Neuron (in vitro differentiated cells): ENCODE data around the gene NTHL1.
A peak's percentile ranks its signal among the peaks of the same experiment; 100 is the strongest.
"Not testable (repeated sequence)": the region's sequence is repeated elsewhere in the genome, so short reads cannot be mapped to it uniquely, and the experiment has no call there.

Experiments
- H2AFZ ChIP-seq: one replicate; pipeline ENCODE4 v1.6.1; 2013; ENCODE audit warnings: low read depth, mild to moderate bottlenecking, inconsistent platforms, low read length, moderate library complexity
- H3K27me3 ChIP-seq: one replicate; pipeline ENCODE4 v1.6.1; 2013; ENCODE audit warnings: low read length; ENCODE audit not compliant: insufficient read depth
- H3K36me3 ChIP-seq: one replicate; pipeline ENCODE4 v1.6.1; 2013; ENCODE audit warnings: low read length; ENCODE audit not compliant: insufficient read depth
- H3K4me1 ChIP-seq: one replicate; pipeline ENCODE4 v1.6.1; 2013; ENCODE audit warnings: low read length; ENCODE audit not compliant: insufficient read depth
- H3K4me3 ChIP-seq: 2 replicates; pipeline ENCODE4 v1.5.1; 2013; ENCODE audit warnings: mild to moderate bottlenecking, low read length, moderate library complexity
- H3K9me3 ChIP-seq: one replicate; pipeline ENCODE4 v1.6.1; 2013; ENCODE audit warnings: low read length

Gene NTHL1

DNA sequence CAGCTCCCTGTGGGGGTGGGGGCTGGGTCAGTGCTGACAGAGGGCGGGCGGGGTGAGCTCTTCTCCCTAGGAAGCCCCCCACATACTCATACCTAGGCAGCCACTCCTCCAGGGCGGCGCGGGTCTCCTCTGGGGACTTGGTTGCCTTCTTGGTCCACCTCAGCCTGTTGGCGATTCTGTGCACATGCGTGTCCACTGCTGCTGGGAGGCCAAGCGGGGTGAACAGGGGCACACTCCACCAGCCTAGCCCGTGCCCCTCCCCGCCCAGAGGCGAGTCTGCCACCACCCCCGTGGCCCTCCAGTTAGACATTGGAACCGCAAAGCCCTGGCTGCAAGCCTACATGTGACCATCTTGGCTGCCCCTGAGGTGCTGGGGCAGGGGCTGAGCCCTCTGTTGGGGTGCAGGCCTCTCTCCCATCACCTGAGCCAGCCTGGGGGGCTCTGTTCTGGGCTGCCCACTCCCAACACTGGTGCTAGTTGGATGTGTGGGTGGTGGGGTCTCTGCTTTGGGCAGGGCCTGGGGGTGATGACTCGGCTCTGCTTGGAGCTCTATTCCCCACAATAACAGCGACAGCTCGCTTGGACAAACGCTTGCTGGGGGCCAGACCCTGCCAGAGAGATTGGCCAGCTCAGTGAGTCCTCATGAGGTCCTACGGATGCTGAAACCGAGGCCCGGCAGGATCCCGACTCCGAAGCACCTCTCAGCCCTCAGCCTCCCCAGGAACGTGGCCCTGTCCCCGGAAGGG is 7.4 kb downstream of the NTHL1 start:
- no peak overlapping the region for H2AFZ ChIP-seq
- H3K36me3 ChIP-seq: no peaks in the 10 kb centered on the region
- H3K4me3 ChIP-seq: no peak overlapping the region
- no peaks in the 10 kb centered on the region for H3K27me3 ChIP-seq
- H3K9me3 ChIP-seq: no peaks in the 10 kb centered on the region
- H3K4me1 ChIP-seq: peaks cover 4% of the 10 kb centered on the region

DNA sequence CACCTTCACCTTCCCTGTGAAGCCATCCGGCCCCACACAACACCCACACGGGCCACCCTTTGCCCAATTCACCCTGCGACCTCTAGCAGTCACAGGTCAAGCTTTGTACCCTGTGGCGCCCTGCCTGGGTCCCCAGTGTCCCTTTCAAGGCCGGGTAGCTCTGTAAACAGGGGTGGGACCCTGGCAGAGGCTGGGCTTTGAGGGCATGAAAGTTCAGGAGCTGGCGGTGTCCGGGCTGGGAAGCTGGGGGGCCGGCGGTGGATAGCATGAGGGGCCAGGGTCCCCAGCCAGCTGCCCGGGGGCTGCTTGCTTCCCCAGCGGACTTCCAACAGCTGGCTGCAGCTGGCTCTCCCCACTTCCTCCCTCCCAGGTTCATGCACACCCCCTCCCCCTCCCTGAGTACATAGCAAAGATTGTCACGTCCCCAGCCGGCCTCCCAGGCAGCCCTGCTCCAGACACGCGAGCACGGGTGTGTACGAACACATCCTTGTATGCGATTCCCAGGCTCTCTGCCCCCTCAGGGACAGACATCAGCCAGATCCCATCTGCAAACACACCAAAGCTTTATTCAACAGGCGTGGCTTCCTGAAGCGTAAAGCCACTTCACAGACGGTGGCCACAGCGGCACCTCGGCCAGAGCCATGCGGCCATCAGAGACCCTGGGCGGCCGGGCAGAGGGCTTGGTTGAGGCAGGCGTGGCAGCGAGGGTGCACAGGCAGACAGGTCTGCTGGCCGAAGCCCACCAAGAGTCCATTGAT is 8.2 kb downstream of the NTHL1 start:
- H3K4me3 ChIP-seq: no peak overlapping the region
- no peak overlapping the region for H2AFZ ChIP-seq
- H3K27me3 ChIP-seq: no peaks in the 10 kb centered on the region
- H3K36me3 ChIP-seq: no peaks in the 10 kb centered on the region
- H3K4me1 ChIP-seq: peaks cover 4% of the 10 kb centered on the region
- no peaks in the 10 kb centered on the region for H3K9me3 ChIP-seq

GRCh38 chr16:2038382-2039231 is 9.0 kb downstream of the NTHL1 start:
- no peaks in the 10 kb centered on the region for H3K9me3 ChIP-seq
- H3K4me1 ChIP-seq: peaks cover 9% of the 10 kb centered on the region
- H3K4me3 ChIP-seq: no peak overlapping the region
- no peaks in the 10 kb centered on the region for H3K27me3 ChIP-seq
- H2AFZ ChIP-seq: no peak overlapping the region
- no peaks in the 10 kb centered on the region for H3K36me3 ChIP-seq

- peaks cover 14% of the 10 kb centered on the region for H3K4me1 ChIP-seq
Observed at GRCh38 chr16:2037647-2038381, 9.8 kb downstream of the NTHL1 start.

DNA sequence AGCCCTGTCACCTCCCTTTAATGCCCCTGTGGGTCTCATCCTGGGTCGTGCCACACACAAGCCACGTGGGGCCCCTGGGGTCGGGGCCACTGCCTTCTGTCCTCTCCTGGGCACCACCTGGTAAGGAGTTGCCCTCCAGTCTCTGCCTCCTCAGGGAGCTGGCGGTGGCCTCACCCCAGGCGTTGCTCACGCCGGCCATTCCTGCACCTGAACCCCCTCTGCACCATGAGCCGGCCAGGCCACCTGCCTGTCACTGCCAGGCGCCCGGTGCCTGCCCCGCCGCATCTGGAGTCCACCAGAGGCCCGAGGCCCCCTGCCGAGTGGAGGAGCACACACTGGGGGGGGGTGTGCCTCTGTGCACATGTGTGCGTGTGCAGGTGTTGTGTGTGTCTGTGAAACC is 10.5 kb downstream of the NTHL1 start:
- Histone ChIP-seq H3K36me3 (no peaks in the 10 kb centered on the region), H3K27me3 (no peaks in the 10 kb centered on the region), H3K4me1 (peaks cover 14% of the 10 kb centered on the region), H3K4me3 (no peak overlapping the region), H2AFZ (no peak overlapping the region), H3K9me3 (no peaks in the 10 kb centered on the region)

More at GRCh38 chr16:2037647-2038381, 9.8 kb downstream of the NTHL1 start:
- no peak overlapping the region for H3K4me3 ChIP-seq
- no peaks in the 10 kb centered on the region for H3K27me3 ChIP-seq
- no peak overlapping the region for H2AFZ ChIP-seq
- no peaks in the 10 kb centered on the region for H3K36me3 ChIP-seq
- H3K9me3 ChIP-seq: no peaks in the 10 kb centered on the region

GRCh38 chr16:2036200-2036966 is 11.3 kb downstream of the NTHL1 start:
- H3K27me3 ChIP-seq: no peaks in the 10 kb centered on the region
- H3K36me3 ChIP-seq: no peaks in the 10 kb centered on the region
- no peak overlapping the region for H2AFZ ChIP-seq
- H3K4me1 ChIP-seq: peaks cover 14% of the 10 kb centered on the region
- H3K9me3 ChIP-seq: no peaks in the 10 kb centered on the region
- no peak overlapping the region for H3K4me3 ChIP-seq

DNA sequence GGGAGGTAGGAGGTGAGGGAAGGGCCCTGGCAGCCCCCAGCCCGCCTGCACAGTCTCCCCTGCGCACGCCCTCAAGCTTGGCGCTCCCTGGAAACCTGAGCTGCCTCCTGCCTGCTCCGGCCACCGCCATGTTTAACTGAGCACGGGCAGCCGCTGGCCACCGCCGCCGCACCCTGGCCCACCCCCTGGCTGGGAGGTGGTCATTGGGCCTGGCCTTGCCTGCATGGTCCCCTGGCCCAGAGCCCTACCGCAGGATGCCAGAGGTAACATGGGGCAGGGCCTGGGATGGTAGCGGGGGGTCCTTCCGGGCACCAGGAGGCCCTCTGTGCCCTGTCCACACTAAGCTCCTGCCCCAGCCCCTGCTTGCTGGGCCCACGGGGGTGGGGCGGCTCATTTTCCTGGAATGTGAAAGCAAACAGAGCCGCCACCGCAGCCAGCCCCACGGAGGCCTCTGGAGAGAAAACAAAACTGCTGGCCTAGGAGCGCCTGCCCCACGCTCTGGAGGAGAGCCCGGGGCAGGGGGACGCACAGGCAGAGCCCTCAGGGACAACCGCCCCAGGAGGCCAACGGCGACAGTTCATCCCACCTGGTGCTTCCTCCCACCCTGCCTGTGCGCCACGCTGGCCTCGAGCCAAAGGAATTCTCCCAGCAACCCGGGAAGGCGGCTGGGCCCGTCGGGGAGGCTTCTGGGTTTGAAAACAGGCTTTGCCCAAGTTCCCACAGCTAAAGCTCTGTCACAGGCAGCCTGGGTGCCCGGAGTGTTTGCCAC is 12.0 kb downstream of the NTHL1 start:
- Histone ChIP-seq H3K4me3 (no peak overlapping the region), H3K4me1 (peaks cover 14% of the 10 kb centered on the region)

DNA sequence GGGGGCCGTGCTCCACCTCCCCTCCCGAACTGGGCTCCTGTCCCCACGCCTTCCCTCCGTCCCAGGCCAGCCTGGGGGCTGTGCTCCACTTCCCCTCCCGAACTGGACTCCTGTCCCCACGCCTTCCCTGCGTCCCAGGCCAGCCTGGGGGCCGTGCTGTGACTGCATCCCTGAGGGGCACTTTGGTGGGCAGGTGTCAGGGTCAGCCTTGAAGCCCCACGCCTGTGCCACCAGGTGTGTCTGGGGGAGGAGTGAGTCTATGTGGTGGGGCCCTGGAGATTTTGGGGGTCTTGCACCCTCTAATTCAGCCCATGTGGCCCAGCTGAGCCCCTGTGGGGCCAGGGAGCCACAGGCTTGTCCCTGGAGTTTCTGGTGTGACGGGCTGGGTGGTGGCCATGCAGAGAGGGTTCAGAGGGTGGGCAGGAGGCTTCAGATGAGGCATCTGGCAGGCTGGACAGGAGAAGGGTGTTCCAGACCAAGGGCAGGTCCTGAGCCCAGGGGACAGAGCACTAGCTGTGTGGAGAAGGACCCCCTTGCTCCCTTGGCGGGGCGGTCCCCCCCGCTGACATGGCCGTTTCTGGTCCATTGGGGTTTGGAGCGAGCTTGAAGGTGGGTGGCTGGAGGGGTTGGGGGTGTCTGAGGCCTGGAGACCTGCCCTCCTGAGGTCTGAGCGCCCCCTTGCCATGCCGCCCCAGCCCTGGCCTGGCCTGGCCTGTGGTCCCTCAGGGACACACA is 12.8 kb downstream of the NTHL1 start:
- Histone ChIP-seq H3K27me3 (no peaks in the 10 kb centered on the region), H3K4me1 (peaks cover 14% of the 10 kb centered on the region), H2AFZ (no peak overlapping the region), H3K4me3 (no peak overlapping the region), H3K9me3 (no peaks in the 10 kb centered on the region), H3K36me3 (no peaks in the 10 kb centered on the region)

More for the DNA sequence above, 12.0 kb downstream of the NTHL1 start:
- H2AFZ ChIP-seq: no peak overlapping the region
- H3K9me3 ChIP-seq: no peaks in the 10 kb centered on the region
- no peaks in the 10 kb centered on the region for H3K36me3 ChIP-seq
- H3K27me3 ChIP-seq: no peaks in the 10 kb centered on the region

GRCh38 chr16:2033909-2034695 is 13.5 kb downstream of the NTHL1 start:
- not testable (repeated sequence) for H3K4me3 ChIP-seq, H3K27me3 ChIP-seq, H3K9me3 ChIP-seq, H3K36me3 ChIP-seq
- H3K4me1 ChIP-seq: peaks cover 14% of the 10 kb centered on the region
- H2AFZ ChIP-seq: peak overlapping the region; percentile 12

- Histone ChIP-seq H3K4me3 (no peak overlapping the region), H2AFZ (peak overlapping the region; percentile 12), H3K9me3 (no peaks in the 10 kb centered on the region), H3K4me1 (peaks cover 14% of the 10 kb centered on the region), H3K27me3 (peaks cover 10% of the 10 kb centered on the region), H3K36me3 (no peaks in the 10 kb centered on the region)
Observed at GRCh38 chr16:2033057-2033908, 14.4 kb downstream of the NTHL1 start.
